Smooth muscle cell of the brain vasculature (primary cell): Measurements from ENCODE around the gene CAMK1D.

Experiments
- DNase-seq: peaks from one replicate; pipeline ENCODE4 v3.0.0-alpha.2; 2012; ENCODE audit warnings: low read depth, low spot score

CAMK1D gene

GRCh38 chr10:12625393-12626023, 276.2 kb downstream of the CAMK1D start:
- DNase-seq = no peak

GRCh38 chr10:12628153-12628552, 278.8 kb downstream of the CAMK1D start:
- no peak for DNase-seq

DNA sequence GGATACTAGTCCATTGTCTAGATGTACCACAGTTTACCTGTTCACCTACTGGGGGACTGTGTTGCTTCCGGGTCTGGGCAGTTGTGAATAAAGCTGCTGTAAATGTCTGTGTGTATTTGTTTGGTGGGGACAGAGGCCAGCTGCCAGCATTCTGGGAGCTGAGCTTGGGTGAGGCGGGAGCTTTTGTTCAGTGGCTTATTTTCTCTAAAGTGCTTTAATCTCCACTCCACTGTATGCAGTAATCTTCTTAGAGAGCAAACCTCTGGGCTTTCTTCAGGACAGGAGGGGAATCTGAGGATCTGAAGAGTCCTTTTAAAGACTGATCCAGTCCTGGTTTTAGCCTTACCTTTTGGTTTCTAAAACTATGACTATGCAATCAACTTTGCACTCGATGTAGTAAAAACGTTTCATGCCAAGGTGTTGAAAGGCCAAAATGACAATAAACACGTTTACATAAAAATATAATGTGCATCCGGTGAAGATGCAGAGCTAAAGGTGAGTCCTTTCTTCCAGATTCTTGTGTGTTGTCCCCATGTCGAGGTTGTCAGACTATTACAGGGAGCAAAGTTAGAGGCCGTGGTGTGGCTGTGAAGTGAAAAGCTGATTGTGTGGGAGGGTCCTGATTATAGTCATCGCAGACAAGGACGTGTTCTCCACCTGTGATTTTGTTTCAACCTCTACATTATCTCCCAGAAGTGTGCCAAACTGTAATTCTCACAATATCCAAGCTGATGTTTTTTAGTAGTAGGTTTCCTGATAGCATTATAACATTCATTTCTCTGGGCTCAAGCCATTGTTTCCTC, 279.8 kb downstream of the CAMK1D start:
- DNase-seq = no peak

DNA sequence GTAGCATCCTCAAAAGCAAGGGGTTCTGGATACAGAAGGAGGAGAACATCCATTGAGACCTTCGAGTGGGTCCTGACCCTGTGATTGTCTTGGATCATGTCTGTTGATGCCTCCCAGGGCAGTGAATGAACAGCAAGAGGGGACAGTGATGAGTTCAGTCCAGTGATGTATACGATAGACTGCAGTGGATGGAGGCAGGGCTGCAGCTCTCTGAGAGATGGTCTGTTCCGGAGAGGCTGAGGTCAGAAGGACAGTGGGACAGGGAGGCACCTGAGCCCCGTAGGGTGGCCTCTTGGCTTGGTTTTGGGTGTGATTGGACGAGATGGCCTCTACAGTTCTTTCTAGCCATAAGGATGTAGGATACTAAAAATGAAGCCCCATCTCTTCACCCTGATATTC, 280.4 kb downstream of the CAMK1D start:
- no peak for DNase-seq

- DNase-seq = no peak
These were observed 281.9 kb downstream of the CAMK1D start for GRCh38 chr10:12631216-12631615.

GRCh38 chr10:12631787-12632562, 282.6 kb downstream of the CAMK1D start:
- no peak for DNase-seq

DNA sequence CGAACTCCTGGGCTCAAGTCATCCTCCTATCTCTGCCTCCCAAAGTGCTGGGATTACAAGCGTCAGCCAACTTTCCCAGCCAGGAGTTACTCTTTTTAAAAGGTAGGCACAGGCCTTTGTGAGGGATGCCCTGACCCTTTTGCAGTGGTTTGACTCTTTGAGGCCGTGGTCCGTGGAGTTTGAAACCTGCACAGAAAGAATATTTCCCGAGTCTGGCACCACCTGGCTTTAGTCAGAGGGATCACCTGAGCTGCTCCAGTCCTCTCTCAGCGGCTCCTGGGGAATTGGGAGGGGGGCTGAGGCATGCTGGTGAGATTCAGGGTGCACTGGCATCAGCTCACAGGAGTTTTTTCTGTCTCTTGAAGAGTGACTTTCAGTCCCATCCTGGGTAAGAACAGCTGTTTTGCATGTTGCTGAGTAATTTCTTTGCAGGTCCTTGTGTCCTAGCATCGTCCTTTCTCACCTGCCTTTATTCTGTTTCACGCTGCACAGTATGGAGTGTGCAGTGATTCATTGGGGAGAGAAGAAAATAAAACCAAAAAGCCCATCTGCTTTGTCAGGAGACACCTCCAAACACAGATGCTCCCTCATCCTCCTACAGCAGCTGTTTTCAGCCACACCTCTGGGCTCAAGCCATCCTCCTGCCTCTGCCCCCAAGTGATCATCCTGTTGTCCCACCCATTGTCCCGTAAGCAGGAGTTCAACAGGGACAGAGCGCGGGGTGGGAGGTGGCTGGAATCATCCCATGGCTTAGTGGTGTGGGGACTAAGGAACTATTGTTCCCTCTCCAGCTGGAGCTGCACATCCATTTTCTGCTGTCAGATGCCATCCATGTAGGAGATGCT, 284.7 kb downstream of the CAMK1D start:
- no peak for DNase-seq

DNA sequence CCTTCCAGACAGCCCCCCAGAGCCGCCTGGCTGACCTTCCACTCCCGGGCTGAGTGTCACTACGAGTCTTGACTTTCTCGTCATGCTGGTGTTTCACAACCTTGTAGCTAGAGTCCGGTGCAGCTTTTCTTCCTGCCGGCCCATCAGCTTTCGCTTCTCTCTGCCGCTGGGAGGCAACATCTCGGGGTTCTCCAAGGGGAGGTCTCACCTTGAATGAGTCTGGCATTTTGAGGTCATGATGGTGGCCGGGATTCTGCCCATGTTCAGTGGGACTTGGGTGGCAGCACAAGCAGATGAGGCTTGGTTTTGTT, 285.2 kb downstream of the CAMK1D start:
- DNase-seq = no peak

- DNase-seq = no peak
These were observed 285.8 kb downstream of the CAMK1D start for GRCh38 chr10:12635127-12635541.

- DNase-seq = no peak
These were observed 287.2 kb downstream of the CAMK1D start for GRCh38 chr10:12636571-12636970.

- DNase-seq = no peak
These were observed 288.3 kb downstream of the CAMK1D start for GRCh38 chr10:12637649-12638048.

- no peak for DNase-seq
These were observed 288.8 kb downstream of the CAMK1D start for GRCh38 chr10:12638103-12638502.

DNA sequence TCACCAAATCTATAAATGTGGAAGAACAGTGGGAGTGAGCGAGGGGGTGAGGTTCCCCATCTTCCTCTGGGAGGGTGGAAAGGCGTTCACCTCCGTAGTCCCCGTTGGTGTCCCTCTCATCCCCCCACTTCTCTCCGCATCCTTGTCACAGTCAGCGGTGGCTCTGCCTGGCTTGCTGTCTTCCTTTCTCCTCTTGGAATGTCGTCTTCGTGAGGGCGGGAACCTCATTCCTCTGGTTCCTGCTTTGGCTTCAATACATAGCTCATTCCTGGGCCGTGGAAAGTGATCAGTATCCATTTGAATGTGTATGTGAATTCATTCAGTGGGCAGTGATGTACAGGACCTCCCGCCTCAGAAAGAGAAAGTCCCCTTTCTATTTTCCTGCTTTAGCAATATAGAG, 289.4 kb downstream of the CAMK1D start:
- no peak for DNase-seq

- DNase-seq = no peak
These were observed 290.9 kb downstream of the CAMK1D start for GRCh38 chr10:12639996-12640944.

DNA sequence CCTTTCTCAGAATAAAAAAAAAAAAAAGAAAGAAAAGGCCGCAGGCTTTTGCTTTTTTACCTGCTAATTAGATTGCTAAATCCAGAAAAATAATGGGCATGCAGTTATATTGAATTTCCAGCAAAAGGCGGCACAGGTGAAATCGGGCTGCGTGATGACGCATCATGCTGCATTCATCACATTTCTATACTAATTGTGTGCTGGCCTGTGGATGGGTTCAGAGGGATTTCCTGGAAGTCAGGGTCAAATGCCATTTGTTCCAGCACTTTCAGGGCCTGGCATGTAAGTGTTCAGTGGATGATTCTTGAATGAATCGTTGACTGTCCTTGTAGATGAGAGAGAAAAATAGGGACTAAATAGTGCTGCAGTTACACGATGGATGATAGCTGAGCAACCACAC, 292.7 kb downstream of the CAMK1D start:
- no peak for DNase-seq

DNA sequence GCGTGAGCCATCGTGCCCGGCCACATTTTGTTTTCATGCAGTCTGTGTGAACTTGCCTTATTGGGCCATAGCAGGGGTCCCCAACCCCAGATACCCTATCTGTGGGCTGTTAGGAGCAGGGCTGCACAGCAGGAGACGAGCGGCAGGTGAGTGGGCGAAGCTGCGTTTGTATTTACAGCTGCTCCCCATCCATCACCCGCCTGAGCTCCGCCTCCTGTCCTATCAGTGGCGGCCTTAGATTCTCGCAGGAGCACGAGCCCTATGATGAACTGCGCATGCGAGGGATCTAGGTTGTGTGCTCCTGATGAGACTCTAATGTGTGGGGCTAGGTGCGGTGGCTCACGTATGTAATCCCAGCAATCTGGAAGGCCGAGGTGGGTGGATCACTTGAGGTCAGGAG, 293.9 kb downstream of the CAMK1D start:
- no peak for DNase-seq

DNA sequence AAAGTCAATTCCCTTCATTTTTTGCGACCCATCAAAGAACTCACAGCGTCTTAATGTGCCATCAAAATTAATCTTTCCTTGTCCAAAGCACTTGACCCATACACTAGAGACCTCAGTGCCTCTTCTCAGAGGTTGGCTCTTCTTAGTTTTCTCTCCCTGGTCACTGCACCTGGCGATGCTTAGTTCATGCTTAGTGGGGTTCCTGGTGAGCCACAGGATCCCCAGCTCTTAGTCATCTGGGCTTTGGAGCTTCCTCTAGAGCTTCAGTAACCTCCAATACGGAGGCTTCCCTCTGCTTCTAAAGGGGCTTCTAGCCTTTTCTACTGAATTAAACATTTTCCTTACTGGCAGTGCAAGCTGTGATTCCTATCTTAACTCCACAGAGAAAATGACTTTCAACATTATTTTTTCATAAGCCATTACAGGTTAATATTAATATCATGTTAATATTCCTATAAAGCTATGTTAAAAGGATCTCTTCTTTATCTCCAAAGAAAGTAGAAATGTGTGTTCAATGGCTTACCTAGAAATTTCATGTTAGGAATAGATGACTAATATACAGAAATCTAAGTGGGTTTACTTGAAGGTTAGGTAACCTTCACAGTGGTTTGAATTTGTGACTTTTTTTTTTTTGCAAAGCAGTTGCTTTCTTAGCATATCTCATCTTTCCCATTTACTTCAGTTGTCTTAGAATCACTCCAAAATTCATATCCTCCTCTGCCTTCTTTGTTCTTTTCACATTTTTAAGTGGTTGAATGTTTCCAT, 295.2 kb downstream of the CAMK1D start:
- no peak for DNase-seq

GRCh38 chr10:12645449-12645848, 296.1 kb downstream of the CAMK1D start:
- no peak for DNase-seq

DNA sequence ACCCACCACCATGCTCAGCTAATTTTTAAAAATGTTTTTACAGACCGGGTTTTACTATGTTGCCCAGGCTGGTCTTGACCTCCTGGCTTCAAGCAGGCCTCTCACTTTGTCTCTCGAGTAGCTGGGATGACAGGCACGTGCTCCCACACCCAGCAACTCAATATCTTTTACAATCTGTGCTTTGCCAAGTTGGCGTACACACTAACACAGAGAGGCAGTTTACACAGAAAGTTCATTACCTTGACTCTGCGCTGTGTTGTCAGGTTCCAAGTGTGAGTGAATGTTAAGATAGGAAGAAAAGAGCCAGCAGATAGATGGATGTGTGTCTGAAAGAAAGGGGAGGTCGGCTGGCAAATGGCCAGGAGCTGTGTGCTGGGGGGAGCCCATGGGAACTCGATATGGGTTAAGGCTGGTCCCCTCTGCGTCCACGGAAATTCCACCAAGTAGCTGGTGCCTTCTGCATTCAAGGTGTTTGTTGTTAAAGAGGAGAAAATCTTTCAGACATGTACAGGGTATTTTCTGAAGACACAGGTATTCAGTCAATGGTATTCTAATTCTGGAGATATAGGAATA, 299.8 kb downstream of the CAMK1D start:
- no peak for DNase-seq

- DNase-seq = no peak
These were observed 300.8 kb downstream of the CAMK1D start for GRCh38 chr10:12650122-12650521.
